IPS-18c (cell line): Measurements from ENCODE around the gene CDH23.

Experiments used
- H3K4me3 ChIP-seq: 2 replicates; pipeline ENCODE4 v1.7.0; 2013; ENCODE audit warnings: low read depth, mild to moderate bottlenecking, low read length, moderate library complexity; ENCODE audit not compliant: insufficient read depth
- H3K9me3 ChIP-seq: one replicate; pipeline ENCODE4 v1.6.1; 2013; ENCODE audit warnings: mild to moderate bottlenecking, low read length, moderate library complexity; ENCODE audit not compliant: control insufficient read depth, insufficient read depth

The CDH23 gene

GRCh38 chr10:71383972-71384687 lies 12.6 kb upstream of the CDH23 start:
- H3K4me3 ChIP-seq = no peak overlapping the region

DNA sequence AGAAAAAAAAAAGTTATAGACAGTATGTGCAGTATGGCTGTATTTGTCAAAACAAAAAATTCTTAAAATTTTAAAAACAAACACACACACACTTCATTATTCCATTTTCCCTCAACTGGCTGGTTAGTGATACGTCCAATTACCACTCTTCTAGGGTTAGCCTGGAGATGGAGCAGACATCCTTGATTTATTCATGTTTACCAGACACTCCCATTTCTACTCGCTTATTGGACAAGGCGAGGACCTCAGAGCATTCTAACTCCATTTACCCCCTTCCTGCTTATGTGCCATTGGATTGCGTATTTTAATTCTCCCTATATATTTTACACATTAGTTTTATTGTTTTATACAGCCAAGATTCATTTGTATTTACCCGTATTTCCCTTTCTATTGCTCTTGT lies 8.5 kb upstream of the CDH23 start:
- Histone ChIP-seq H3K9me3 (no peaks in the 10 kb centered on the region), H3K4me3 (no peak overlapping the region)

More at GRCh38 chr10:71383972-71384687, 12.6 kb upstream of the CDH23 start:
- H3K9me3 ChIP-seq = no peaks in the 10 kb centered on the region

DNA sequence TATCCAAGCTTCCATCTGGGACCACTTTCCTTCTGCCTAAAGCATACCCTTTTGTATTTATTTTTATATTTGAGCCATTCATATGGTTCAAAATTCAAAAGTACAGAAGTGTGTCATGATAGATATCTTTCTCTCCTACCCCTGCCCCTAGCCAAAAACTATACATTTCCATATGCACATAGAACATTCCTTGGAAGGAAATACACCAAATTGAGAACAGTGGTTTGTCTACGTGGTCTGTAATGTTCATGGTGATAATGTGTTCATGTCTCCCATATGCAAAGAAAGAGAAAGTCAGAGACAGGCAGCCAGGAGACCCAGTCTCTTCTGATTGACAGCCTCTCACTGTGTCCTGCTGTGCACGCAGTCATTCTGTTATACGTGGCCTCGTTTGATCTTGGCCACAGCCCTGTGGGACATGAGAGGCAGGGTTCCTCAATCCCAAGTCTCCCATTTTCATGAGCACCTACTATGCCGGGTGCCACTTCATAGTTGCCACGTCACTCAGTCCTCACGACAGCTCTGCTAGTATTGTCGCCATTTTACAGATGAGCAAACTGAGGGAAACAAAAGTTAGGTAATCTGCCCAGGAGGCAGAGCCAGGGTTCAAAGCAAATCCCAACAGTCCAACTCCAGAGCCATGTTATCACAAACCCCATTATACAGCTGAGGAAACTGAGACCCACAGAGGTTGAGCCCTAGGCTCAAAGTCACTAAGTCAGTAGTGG lies 8.0 kb upstream of the CDH23 start:
- H3K9me3 ChIP-seq = no peaks in the 10 kb centered on the region
- no peak overlapping the region for H3K4me3 ChIP-seq

DNA sequence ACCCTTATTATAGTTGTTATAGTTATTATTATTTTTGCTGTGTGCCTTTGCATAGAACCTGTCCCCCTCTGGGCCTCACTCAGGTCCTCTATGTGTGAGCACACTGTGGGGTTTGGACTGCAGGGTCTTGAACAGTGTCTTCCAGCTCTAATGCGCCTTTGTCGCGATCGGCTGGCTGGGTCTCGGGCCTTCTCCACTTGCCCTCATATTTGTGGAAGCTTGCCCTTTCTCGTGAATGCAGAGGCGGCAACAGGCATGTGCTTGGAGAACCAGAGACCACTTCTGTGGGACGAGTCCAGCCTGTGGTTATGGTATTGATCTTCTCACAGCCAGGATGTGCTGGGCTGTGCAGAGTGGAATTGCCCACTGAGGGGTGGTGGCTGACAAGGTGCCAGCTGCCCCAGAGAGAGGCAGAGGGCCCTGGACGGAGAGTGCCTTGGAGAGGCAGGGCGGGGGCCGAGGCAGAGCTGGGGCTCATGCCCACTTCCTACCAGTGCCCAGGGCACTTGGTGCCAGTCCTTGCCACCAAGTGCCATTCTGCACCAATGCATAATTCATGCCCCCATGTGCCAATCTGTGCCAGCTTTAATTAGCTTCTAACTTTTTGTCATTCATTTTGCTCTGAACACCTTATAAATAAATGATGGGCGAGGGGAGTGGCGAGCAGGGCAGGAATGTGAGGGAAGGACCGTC lies 6.8 kb upstream of the CDH23 start:
- no peaks in the 10 kb centered on the region for H3K9me3 ChIP-seq
- H3K4me3 ChIP-seq = no peak overlapping the region

DNA sequence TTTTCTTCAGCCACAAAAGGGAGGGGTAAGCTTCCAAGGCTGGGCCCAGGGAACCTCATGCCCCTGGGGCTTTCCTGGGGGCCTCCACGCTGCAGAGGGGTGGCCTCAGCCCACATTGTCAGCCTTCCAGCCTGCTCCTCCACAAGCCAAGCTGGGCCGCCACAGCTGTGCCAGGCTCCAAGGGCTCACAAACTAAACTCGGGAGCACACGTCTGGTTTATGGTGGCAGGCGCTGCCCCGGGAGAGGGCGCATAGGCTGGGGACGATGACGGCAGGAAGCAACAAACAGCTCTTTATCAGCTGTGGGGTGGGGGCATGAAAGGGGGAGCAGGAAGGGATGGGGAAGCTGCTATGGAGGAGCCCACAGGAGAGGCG lies 6.3 kb upstream of the CDH23 start:
- H3K9me3 ChIP-seq = no peaks in the 10 kb centered on the region
- H3K4me3 ChIP-seq = no peak overlapping the region

GRCh38 chr10:71390921-71391690 lies 5.6 kb upstream of the CDH23 start:
- Histone ChIP-seq H3K4me3 (no peak overlapping the region), H3K9me3 (no peaks in the 10 kb centered on the region)

GRCh38 chr10:71391701-71392100 lies 5.0 kb upstream of the CDH23 start:
- no peak overlapping the region for H3K4me3 ChIP-seq

DNA sequence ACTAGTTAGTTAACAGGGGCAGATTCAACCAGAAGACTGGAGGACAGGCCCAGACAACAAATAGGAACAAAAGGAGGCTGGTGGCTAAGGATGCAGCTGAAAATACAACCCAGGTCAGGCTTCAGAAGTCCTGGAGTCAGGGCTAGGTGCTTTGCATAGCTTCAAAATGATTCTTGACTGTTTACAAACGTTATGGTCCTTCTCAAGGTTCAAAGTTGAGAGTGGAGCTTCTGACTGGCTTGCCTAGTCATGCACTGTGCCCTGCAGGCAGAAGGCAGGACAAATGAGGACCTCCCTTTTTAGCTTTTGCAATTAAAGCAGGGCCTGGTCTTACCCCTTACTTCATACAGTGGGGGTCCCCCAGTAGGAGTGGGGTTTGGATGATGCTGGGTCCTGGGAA lies 4.4 kb upstream of the CDH23 start:
- Histone ChIP-seq H3K9me3 (no peaks in the 10 kb centered on the region), H3K4me3 (no peak overlapping the region)

More at GRCh38 chr10:71391701-71392100, 5.0 kb upstream of the CDH23 start:
- H3K9me3 ChIP-seq = no peaks in the 10 kb centered on the region

GRCh38 chr10:71392791-71393781 lies 3.6 kb upstream of the CDH23 start:
- Histone ChIP-seq H3K9me3 (peaks cover 2% of the 10 kb centered on the region), H3K4me3 (no peak overlapping the region; the same call in 1 of the 2 replicates)

DNA sequence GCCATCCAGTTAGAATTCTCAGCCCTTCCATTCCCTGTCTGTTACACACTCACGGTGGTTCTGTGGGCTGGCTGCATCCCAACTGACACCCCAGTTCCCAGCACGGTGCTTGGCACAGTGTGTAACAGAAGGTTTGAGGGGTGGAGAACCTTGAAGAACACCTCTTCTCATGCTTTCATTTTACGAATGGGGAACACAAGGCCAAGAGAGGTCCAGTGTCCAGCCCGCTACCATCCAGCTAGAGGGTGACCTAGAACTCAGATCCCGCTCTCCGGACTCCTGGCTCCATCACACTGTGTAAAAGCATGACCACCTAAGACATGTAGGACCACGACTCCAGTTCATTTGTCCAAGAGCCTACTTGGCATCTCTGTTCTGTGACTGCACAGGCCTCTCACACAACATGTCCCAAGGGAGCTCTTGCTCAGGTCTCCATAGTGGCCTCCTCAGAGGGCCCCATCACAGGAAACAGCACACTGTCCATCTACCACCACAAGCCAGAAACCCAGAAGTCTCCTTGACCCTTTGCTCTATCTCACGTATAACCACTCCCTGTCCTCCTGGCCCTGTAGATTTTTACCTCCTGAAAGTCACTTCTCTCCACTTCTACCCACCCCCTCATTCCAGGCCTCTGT lies 2.8 kb upstream of the CDH23 start:
- no peak overlapping the region for H3K4me3 ChIP-seq
- H3K9me3 ChIP-seq = peaks cover 2% of the 10 kb centered on the region

DNA sequence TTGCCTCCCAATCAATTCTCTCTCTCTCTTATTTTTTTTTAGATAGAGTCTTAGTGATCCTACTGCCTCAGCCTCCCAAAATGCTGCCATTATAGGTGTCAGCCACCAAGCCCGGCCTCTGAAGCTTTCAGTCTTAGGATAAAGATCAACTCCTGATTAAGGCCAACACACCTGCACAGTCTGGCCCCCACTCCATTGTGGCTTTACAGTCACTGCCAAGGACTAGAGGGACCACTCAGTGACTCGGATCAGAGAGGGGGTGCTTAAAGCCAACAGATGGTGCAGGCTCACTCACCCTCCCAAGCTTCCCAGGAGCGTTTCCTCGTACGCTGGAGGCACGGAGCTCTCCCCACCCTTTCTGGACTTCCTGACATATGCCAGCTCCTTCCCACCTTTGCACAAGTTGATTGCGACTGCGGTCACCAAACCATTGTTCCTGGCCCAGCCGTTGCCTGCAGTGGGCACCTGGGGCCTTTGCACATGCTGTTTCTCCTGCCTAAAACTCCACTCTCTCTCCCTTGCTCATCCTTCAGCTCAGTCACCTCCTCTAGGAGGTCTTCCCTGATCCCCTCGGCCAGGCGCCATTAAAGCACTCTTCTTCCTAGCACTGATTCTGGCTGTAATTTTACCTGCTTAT lies 1.7 kb upstream of the CDH23 start:
- H3K9me3 ChIP-seq = peaks cover 2% of the 10 kb centered on the region
- no peak overlapping the region for H3K4me3 ChIP-seq

GRCh38 chr10:71395621-71396020 lies 1.1 kb upstream of the CDH23 start:
- Histone ChIP-seq H3K4me3 (no peak overlapping the region), H3K9me3 (peaks cover 2% of the 10 kb centered on the region)

- Histone ChIP-seq H3K4me3 (peak overlapping the region; percentile 57), H3K9me3 (peaks cover 2% of the 10 kb centered on the region)
Observed at GRCh38 chr10:71396084-71396710, 523 bp upstream of the CDH23 start.

DNA sequence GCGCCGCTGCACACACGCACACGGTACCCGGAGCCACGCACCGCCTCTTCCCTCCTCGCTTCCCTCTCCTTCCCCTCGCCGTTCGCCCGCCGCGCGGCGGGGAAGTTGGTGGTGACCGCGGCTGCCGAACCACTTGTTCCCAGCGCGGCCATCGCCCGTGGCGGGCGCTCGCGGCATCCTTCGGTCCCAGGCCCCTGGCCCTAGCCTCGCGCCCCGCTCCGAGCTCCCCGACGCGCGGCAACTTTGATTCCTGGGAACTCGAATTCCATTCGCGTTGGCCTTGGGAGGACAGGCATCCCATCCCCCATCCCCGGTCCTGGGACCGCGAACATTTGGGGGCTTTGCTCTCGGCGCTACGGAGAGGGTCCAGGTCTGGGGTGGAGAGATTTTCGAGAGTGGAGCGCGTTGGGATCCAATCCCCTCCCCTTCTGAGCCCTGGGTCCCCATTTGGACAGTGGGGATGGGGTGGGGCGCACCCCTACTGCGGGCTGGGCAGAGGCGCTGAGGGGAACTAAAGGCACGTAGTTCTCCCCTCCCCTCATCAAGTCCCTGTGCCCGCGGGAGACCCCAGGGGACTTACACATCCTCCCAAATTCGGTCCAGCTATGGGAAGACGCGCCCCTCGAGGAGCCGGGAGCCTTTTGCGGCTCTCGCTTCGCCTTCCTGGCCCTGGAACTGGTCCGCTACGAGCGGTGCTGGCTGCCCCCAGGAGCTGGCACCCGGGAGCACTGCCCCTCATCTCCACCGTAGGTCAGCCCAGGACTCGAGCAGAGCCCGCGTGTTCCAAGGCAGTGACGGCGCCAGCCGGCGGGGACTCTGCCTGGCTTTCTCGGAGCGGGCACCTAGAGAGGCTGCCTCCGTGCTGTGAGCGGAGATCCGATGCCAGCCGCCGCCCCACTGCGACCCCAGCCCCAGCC lies 834 bp downstream of the CDH23 start:
- H3K4me3 ChIP-seq = peak overlapping the region; percentile 69
- peaks cover 2% of the 10 kb centered on the region for H3K9me3 ChIP-seq
